Measurements from ENCODE around the gene ISY1.
A peak's percentile ranks its signal among the peaks of the same experiment; 100 is the strongest.

The ISY1 gene

DNA sequence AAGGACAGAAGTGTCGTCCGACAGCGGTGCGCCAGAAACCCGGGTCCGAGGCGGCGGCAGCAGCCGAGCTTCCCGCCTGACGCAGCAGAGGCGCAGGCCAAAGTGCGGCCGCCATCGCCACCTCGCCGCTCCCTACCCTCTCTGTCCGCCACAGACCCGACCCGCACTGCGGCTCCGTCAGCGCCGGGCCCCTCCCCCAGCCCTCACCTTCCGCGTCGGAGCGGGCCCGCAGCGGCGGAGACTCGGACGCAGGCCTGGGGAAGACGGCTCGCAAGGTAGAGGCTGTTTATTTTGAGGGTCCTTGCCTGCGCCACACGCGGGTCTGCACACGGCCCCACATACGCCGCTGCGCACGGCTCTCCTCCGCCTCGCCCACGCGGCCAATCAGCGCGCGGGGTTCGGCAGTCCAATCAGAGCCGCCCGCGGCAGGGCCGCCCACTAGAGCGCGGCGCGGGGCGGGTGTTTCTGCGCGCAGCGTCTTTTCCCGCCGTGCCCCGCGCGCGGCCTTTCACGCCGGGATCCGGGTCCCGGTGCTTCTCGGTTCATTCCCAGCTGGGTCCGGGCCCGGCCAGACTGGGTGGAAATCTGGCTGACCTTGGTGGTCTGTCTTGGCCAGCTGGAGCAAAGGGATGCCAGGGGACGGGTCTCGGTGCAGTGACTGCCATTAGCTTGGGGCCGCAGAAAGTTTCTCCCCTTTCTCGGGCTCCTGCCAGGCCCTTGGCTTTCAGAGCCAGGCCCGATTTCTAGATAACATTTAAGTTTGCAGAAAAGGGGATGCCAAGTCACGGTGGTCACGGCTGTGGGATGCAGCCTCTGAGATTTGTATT lies 22.9 kb upstream of the ISY1 start, which contains the start of gene CNBP:
TSS of gene CNBP (minus strand) at position 328 of the 827 bp plus-strand sequence. CDS start 12,139 bp downstream, outside the sequence.
- peaks cover 14% of the 10 kb centered on the region for H4K20me1 ChIP-seq (ENCODE audit: insufficient read depth, low read length)
- no peak within 1 kb of the TSS for H2AFZ ChIP-seq (ENCODE audit: low read length)
- TF ChIP-seq, protein P1, sequence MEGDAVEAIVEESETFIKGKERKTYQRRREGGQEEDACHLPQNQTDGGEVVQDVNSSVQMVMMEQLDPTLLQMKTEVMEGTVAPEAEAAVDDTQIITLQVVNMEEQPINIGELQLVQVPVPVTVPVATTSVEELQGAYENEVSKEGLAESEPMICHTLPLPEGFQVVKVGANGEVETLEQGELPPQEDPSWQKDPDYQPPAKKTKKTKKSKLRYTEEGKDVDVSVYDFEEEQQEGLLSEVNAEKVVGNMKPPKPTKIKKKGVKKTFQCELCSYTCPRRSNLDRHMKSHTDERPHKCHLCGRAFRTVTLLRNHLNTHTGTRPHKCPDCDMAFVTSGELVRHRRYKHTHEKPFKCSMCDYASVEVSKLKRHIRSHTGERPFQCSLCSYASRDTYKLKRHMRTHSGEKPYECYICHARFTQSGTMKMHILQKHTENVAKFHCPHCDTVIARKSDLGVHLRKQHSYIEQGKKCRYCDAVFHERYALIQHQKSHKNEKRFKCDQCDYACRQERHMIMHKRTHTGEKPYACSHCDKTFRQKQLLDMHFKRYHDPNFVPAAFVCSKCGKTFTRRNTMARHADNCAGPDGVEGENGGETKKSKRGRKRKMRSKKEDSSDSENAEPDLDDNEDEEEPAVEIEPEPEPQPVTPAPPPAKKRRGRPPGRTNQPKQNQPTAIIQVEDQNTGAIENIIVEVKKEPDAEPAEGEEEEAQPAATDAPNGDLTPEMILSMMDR (IDR thresholded peaks at IDR 0.05; ENCODE audit: low read length): no peak; the same call in 1 of the 2 replicates
- TF ChIP-seq EZH2 (IDR thresholded peaks at IDR 0.05; ENCODE audit: borderline replicate concordance, low read length): no peak
- H3F3A ChIP-seq (ENCODE audit: insufficient read depth, low read length): 0 out of 2 replicates have a peak, but pooled peaks cover 4% of the 10 kb centered on the region
- peaks cover 77% of the 10 kb centered on the region for H3K4me1 ChIP-seq (ENCODE audit: insufficient read depth, low read length, severe bottlenecking)
- peak within 1 kb of the TSS; percentile 78 for H3K27ac ChIP-seq (ENCODE audit: low read depth, low read length, poor library complexity, severe bottlenecking)
- H3K4me3 ChIP-seq (ENCODE audit: low read depth, low read length, poor library complexity, severe bottlenecking): peak within 1 kb of the TSS; percentile 81
- H3K9me2 ChIP-seq (ENCODE audit: low read depth, low read length): no peaks in the 10 kb centered on the region
- peaks cover 51% of the 10 kb centered on the region for H3K36me3 ChIP-seq (ENCODE audit: insufficient read depth, low read length)
- no peaks in the 10 kb centered on the region for H3K9me3 ChIP-seq (ENCODE audit: low read length)
- H3K79me2 ChIP-seq (ENCODE audit: insufficient read depth, low read length): peaks cover 64% of the 10 kb centered on the region
- H3K4me2 ChIP-seq (ENCODE audit: low read length): peak within 1 kb of the TSS; percentile 74
- H3K9ac ChIP-seq (ENCODE audit: low read length): peak within 1 kb of the TSS; percentile 99
- H3K27me3 ChIP-seq (ENCODE audit: insufficient read depth, low read length): no peaks in the 10 kb centered on the region

DNA sequence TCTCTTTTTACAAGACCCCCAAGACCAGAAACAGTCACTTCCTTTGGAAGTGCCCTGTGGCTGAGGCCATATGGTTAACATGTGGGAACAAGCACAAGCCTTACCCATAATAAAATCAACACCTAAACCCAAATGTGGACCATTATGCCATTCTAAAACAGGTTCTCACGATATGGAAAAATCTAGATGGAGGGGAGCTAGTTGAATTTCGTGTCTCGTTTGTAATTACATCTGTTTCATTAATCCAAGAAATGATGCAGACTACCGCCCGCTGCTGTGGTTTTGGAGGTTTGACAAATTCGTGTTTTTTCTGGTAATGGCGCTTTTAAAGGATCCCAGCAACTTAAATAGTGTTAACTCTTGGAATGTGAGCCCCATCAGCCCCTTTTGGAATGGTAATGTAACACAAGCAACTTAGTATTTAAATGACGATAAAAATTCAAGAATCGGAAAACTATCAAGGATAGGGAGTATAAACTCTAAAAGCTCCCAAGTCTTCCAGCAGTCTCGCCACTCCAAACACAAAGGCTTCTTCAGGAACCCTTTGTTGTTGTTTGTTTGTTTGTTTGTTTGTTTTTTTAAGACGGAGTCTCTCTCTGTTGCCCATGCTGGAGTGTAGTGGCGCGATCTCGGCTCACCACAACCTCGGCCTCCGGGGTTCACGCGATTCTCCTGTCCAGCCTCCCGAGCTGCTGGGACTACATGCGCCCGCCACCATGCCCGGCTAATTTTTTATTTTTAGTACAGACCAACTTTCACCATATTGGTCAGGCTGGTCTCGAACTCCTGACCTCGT lies 21.7 kb upstream of the ISY1 start:
- peaks cover 63% of the 10 kb centered on the region for H3K36me3 ChIP-seq (ENCODE audit: insufficient read depth, low read length)

DNA sequence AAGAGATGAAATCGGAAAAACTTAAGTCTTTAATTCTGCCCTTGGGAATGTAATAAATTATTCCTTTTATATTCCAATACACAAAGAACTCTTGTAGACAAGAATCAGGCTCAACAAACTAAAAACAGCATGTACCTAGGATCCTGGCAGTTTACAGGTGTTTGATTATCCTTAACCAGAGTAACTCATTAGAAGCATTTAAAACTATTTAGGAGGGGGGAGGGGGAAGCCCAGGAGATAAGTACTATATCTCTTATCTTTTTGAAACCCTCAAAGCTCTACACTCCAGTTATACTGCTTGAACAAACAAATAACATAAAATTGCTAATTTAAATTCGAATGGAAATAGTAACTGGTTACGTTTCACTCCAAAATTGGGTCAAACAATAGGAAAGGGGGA lies 21.0 kb upstream of the ISY1 start:
- Histone ChIP-seq H3K36me3 (ENCODE audit: insufficient read depth, low read length) (peaks cover 71% of the 10 kb centered on the region), H3F3A (ENCODE audit: insufficient read depth, low read length) (0 out of 2 replicates have a peak, but pooled peaks cover 4% of the 10 kb centered on the region), H3K9ac (ENCODE audit: low read length) (peak overlapping the region; percentile 99), H3K4me1 (ENCODE audit: insufficient read depth, low read length, severe bottlenecking) (peaks cover 71% of the 10 kb centered on the region), H3K4me3 (ENCODE audit: low read depth, low read length, poor library complexity, severe bottlenecking) (peak overlapping the region; percentile 81), H3K9me2 (ENCODE audit: low read depth, low read length) (no peaks in the 10 kb centered on the region), H3K27me3 (ENCODE audit: insufficient read depth, low read length) (no peaks in the 10 kb centered on the region), H4K20me1 (ENCODE audit: insufficient read depth, low read length) (peaks cover 19% of the 10 kb centered on the region), H2AFZ (ENCODE audit: low read length) (no peak overlapping the region), H3K9me3 (ENCODE audit: low read length) (no peaks in the 10 kb centered on the region), H3K4me2 (ENCODE audit: low read length) (peak overlapping the region; percentile 74), H3K27ac (ENCODE audit: low read depth, low read length, poor library complexity, severe bottlenecking) (peak overlapping the region; percentile 78), H3K79me2 (ENCODE audit: insufficient read depth, low read length) (peaks cover 83% of the 10 kb centered on the region)
- TF ChIP-seq, protein P1 (IDR thresholded peaks at IDR 0.05; ENCODE audit: low read length): no peak

More for the DNA sequence above, 21.7 kb upstream of the ISY1 start:
- Histone ChIP-seq H3K9ac (ENCODE audit: low read length) (peak overlapping the region; percentile 99), H4K20me1 (ENCODE audit: insufficient read depth, low read length) (peaks cover 14% of the 10 kb centered on the region), H3K79me2 (ENCODE audit: insufficient read depth, low read length) (peaks cover 76% of the 10 kb centered on the region), H3K4me1 (ENCODE audit: insufficient read depth, low read length, severe bottlenecking) (peaks cover 74% of the 10 kb centered on the region), H3K9me2 (ENCODE audit: low read depth, low read length) (no peaks in the 10 kb centered on the region), H2AFZ (ENCODE audit: low read length) (no peak overlapping the region), H3K4me3 (ENCODE audit: low read depth, low read length, poor library complexity, severe bottlenecking) (peak overlapping the region; percentile 81), H3K27me3 (ENCODE audit: insufficient read depth, low read length) (no peaks in the 10 kb centered on the region), H3K4me2 (ENCODE audit: low read length) (peak overlapping the region; percentile 74), H3K9me3 (ENCODE audit: low read length) (no peaks in the 10 kb centered on the region), H3K27ac (ENCODE audit: low read depth, low read length, poor library complexity, severe bottlenecking) (peak overlapping the region; percentile 78), H3F3A (ENCODE audit: insufficient read depth, low read length) (0 out of 2 replicates have a peak, but pooled peaks cover 4% of the 10 kb centered on the region)
- TF ChIP-seq, protein P1 (IDR thresholded peaks at IDR 0.05; ENCODE audit: low read length): no peak
- TF ChIP-seq EZH2 (IDR thresholded peaks at IDR 0.05; ENCODE audit: borderline replicate concordance, low read length): no peak
